ENCODE data around the gene JPT2.

JPT2 gene

GRCh38 chr16:1740781-1741490 lies 62.9 kb downstream of the JPT2 start:
- no peak for DNase-seq

- DNase-seq = no peak
Observed at GRCh38 chr16:1741553-1742165, 63.6 kb downstream of the JPT2 start.

- DNase-seq = peak; percentile 93
Observed at GRCh38 chr16:1743376-1744337, 65.6 kb downstream of the JPT2 start.

- no peak for DNase-seq
Observed at GRCh38 chr16:1744338-1744840, 66.3 kb downstream of the JPT2 start.

GRCh38 chr16:1745181-1745899 lies 67.3 kb downstream of the JPT2 start:
- peak; percentile 93 for DNase-seq

GRCh38 chr16:1745900-1746692 lies 68.0 kb downstream of the JPT2 start:
- DNase-seq = peak; percentile 99

- DNase-seq = peak; percentile 18
Observed at GRCh38 chr16:1746693-1747195, 68.7 kb downstream of the JPT2 start.

GRCh38 chr16:1747934-1748333 lies 69.9 kb downstream of the JPT2 start:
- no peak for DNase-seq

GRCh38 chr16:1749152-1750117 lies 71.4 kb downstream of the JPT2 start:
- DNase-seq = peak; percentile 25

Measured in NCI-H226 (cell line).